NCI-H1436 (cell line): Measurements from ENCODE around the gene GTF3C1.

Experiments
- DNase-seq: peaks from one replicate; lab custom pipeline; 2025; lab: John Stamatoyannopoulos, UW

Gene GTF3C1

GRCh38 chr16:27485126-27485525, 64.6 kb downstream of the GTF3C1 start:
- DNase-seq, result no peak

GRCh38 chr16:27483624-27484023, 66.1 kb downstream of the GTF3C1 start:
- no peak for DNase-seq

GRCh38 chr16:27483088-27483437, 66.7 kb downstream of the GTF3C1 start:
- DNase-seq, result no peak

GRCh38 chr16:27482397-27483087, 67.2 kb downstream of the GTF3C1 start:
- DNase-seq, result no peak

GRCh38 chr16:27481282-27481934, 68.3 kb downstream of the GTF3C1 start:
- no peak for DNase-seq

GRCh38 chr16:27480761-27481160, 69.0 kb downstream of the GTF3C1 start:
- DNase-seq, result no peak

GRCh38 chr16:27476240-27476639, 73.5 kb downstream of the GTF3C1 start:
- no peak for DNase-seq

- no peak for DNase-seq
Measured at GRCh38 chr16:27475561-27475960, 74.2 kb downstream of the GTF3C1 start.

GRCh38 chr16:27474921-27475320, 74.8 kb downstream of the GTF3C1 start:
- no peak for DNase-seq

- no peak for DNase-seq
Measured at GRCh38 chr16:27474041-27474440, 75.7 kb downstream of the GTF3C1 start.

- no peak for DNase-seq
Measured at GRCh38 chr16:27473101-27473900, 76.4 kb downstream of the GTF3C1 start.

GRCh38 chr16:27472091-27473020, 77.4 kb downstream of the GTF3C1 start:
- DNase-seq, result no peak

- no peak for DNase-seq
Measured at GRCh38 chr16:27471661-27472060, 78.1 kb downstream of the GTF3C1 start.

- no peak for DNase-seq
Measured at GRCh38 chr16:27470567-27471431, 78.9 kb downstream of the GTF3C1 start.

- DNase-seq, result no peak
Measured at GRCh38 chr16:27468941-27469531, 80.7 kb downstream of the GTF3C1 start.

- no peak for DNase-seq
Measured at GRCh38 chr16:27465483-27465879, 84.2 kb downstream of the GTF3C1 start.

GRCh38 chr16:27464626-27465482, 84.9 kb downstream of the GTF3C1 start:
- no peak for DNase-seq

- DNase-seq, result no peak
Measured at GRCh38 chr16:27463741-27464591, 85.7 kb downstream of the GTF3C1 start.
